22Rv1 (cell line): ENCODE data around the gene CPEB1.

Experiments used
- ZFX ChIP-seq: fragments of 450-650 bp; IDR thresholded peaks from 2 replicates; pipeline ENCODE4 v1.6.1; 2017; ENCODE audit warnings: antibody characterized with exemption, borderline replicate concordance
- TF ChIP-seq, protein P1 (sequence below): fragments of 450-650 bp; IDR thresholded peaks from 2 replicates; pipeline ENCODE4 v1.5.1; 2017; ENCODE audit warnings: mild to moderate bottlenecking

DNA sequence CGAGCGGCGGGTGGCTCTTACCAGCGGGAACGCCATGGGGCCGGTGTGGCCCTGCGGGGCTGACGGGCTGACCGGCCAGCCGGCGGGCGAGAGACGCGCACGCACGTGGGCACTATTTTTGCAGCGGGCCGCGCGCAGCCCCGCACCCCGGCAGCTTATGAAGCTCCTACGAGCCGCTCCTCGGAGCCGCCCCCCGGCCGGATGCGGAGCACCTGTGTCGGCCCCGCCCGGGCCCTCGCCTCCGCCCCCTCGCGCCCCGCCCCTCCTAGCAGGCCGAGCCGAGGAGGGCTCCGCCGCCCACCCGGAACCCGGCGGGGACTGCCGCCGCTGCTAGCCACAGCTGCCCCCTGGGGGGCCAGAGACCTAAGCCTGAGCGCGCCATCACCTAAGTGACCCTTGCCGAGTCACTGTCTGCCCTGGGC lies 683 bp upstream of the CPEB1 start:
- TF ChIP-seq, protein P1, sequence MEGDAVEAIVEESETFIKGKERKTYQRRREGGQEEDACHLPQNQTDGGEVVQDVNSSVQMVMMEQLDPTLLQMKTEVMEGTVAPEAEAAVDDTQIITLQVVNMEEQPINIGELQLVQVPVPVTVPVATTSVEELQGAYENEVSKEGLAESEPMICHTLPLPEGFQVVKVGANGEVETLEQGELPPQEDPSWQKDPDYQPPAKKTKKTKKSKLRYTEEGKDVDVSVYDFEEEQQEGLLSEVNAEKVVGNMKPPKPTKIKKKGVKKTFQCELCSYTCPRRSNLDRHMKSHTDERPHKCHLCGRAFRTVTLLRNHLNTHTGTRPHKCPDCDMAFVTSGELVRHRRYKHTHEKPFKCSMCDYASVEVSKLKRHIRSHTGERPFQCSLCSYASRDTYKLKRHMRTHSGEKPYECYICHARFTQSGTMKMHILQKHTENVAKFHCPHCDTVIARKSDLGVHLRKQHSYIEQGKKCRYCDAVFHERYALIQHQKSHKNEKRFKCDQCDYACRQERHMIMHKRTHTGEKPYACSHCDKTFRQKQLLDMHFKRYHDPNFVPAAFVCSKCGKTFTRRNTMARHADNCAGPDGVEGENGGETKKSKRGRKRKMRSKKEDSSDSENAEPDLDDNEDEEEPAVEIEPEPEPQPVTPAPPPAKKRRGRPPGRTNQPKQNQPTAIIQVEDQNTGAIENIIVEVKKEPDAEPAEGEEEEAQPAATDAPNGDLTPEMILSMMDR: no peak
- no peak for TF ChIP-seq ZFX
